Subcutaneous adipose tissue (tissue), 4 donors: ENCODE data around the gene DLG2. TPM values are rescaled to one million over a fixed set of nuclear protein-coding genes. Genes with fewer than 3 reads are reported as not detected.

Experiments used
- CTCF ChIP-seq: fragments of 450-650 bp; IDR thresholded peaks from one replicate; pipeline ENCODE4 v1.5.1; 2016; ENCODE audit warnings: low read depth, mild to moderate bottlenecking, control low read depth, antibody characterized with exemption, moderate library complexity
- total RNA-seq, 4 donors: library from RNA; depleted of rRNA; stranded (reverse); fragments of >200 nt; gene quantifications; one replicate each; pipeline ENCODE4 v1.1.0, GENCODE V29; 2016

DLG2 gene
- total RNA-seq, 4 donors from 2014 or later, result 3.6 to 7.0 (median 6.1) TPM

- no peak for TF ChIP-seq CTCF
Measured at GRCh38 chr11:85620256-85620655, 6.9 kb downstream of the DLG2 start.

GRCh38 chr11:85619499-85619898 is 7.6 kb downstream of the DLG2 start:
- TF ChIP-seq CTCF, result no peak

- no peak for TF ChIP-seq CTCF
Measured at GRCh38 chr11:85603220-85603619, 23.9 kb downstream of the DLG2 start.

GRCh38 chr11:85602526-85603213 is 24.5 kb downstream of the DLG2 start:
- no peak for TF ChIP-seq CTCF

GRCh38 chr11:85599083-85599482 is 28.1 kb downstream of the DLG2 start:
- TF ChIP-seq CTCF, result no peak

GRCh38 chr11:85596886-85597285 is 30.3 kb downstream of the DLG2 start:
- TF ChIP-seq CTCF, result no peak

- no peak for TF ChIP-seq CTCF
Measured at GRCh38 chr11:85595285-85595884, 31.8 kb downstream of the DLG2 start.
